Measurements from ENCODE around the gene KHDC3L. TPM values are rescaled to one million over a fixed set of nuclear protein-coding genes. Genes with fewer than 3 reads are reported as not detected.

Gene KHDC3L
- total and polyA plus RNA-seq, 2 experiments from 2014 or later = not detected

- in situ Hi-C loops (cut with MboI) = no loop called here
- 65 to 68% methylated on average over 3 of the region's 3 CpGs for WGBS, 2 experiments (ENCODE audit: low coverage in 1 of 2, low lambda C conversion rate in 2 of 2, missing lambda C conversion rate in 2 of 2)
- Histone ChIP-seq H3K9me2 (ENCODE audit: insufficient read depth) (no peaks in the 10 kb centered on the region), H2AFZ (0 out of 2 replicates have a peak overlapping the region, but pooled peaks have one; percentile 2), H3K27me3 (replicated peaks; ENCODE audit: insufficient read depth) (no peaks in the 10 kb centered on the region; the same call in 1 of the 2 replicates), H3K4me2 (ENCODE audit: unreplicated experiment) (no peak overlapping the region), H3F3A (ENCODE audit: insufficient read depth) (no peaks in the 10 kb centered on the region), H3K9ac (no peak overlapping the region), H3K4me1 (ENCODE audit: insufficient read depth) (no peaks in the 10 kb centered on the region), H3K9me3 (ENCODE audit: low read depth) (no peaks in the 10 kb centered on the region), H3K27ac (no peak overlapping the region), H3K4me3 (no peak overlapping the region), H4K20me1 (ENCODE audit: insufficient read depth) (no peaks in the 10 kb centered on the region), H3K79me2 (ENCODE audit: insufficient read depth) (no peaks in the 10 kb centered on the region), H3K36me3 (ENCODE audit: low read depth) (no peaks in the 10 kb centered on the region)
- no peak for DNase-seq
- TF ChIP-seq EZH2phosphoT487 (IDR thresholded peaks at IDR 0.05; ENCODE audit: insufficient read depth, low read depth) (no peak), EZH2 (IDR thresholded peaks at IDR 0.05; ENCODE audit: insufficient read depth, poor library complexity, severe bottlenecking) (no peak)
These were observed 33.7 kb upstream of the KHDC3L start for GRCh38 chr6:73328790-73329189.

DNA sequence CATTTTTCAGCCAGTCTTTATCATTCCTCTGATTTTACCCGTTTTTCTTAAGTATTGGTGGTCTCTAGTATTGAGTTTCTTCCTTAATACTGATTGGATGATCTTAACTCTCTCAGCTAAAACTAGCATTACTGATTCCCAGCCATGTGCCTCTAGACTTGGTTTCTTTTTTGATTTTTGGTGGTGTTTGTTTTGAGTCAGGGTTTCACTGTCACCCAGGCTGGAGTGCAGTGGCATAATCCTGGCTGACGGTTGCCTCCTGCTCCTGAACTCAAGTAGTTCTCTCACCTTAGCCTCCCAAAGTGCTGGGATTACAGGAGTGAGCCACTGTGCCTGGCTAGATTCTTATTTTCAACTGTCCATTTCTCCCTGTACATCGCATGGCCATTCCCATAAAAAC is 33.3 kb upstream of the KHDC3L start:
- in situ Hi-C loops (cut with MboI) = no loop called here
- no peak for DNase-seq
- Histone ChIP-seq H3K79me2 (ENCODE audit: insufficient read depth) (no peaks in the 10 kb centered on the region), H3K27me3 (replicated peaks; ENCODE audit: insufficient read depth) (no peaks in the 10 kb centered on the region; the same call in 1 of the 2 replicates), H3K9me2 (ENCODE audit: insufficient read depth) (no peaks in the 10 kb centered on the region), H3K9ac (no peak overlapping the region), H3K27ac (no peak overlapping the region), H3K4me3 (no peak overlapping the region), H4K20me1 (ENCODE audit: insufficient read depth) (no peaks in the 10 kb centered on the region), H3K9me3 (ENCODE audit: low read depth) (no peaks in the 10 kb centered on the region), H3F3A (ENCODE audit: insufficient read depth) (no peaks in the 10 kb centered on the region), H3K36me3 (ENCODE audit: low read depth) (no peaks in the 10 kb centered on the region), H2AFZ (0 out of 2 replicates have a peak overlapping the region, but pooled peaks have one; percentile 2), H3K4me2 (ENCODE audit: unreplicated experiment) (no peak overlapping the region), H3K4me1 (ENCODE audit: insufficient read depth) (no peaks in the 10 kb centered on the region)
- WGBS, 2 experiments (ENCODE audit: low coverage in 1 of 2, low lambda C conversion rate in 2 of 2, missing lambda C conversion rate in 2 of 2) = 60 to 61% methylated on average over 3 of the region's 3 CpGs
- TF ChIP-seq EZH2 (IDR thresholded peaks at IDR 0.05; ENCODE audit: insufficient read depth, poor library complexity, severe bottlenecking) = no peak
- TF ChIP-seq EZH2phosphoT487 (IDR thresholded peaks at IDR 0.05; ENCODE audit: insufficient read depth, low read depth) = no peak

DNA sequence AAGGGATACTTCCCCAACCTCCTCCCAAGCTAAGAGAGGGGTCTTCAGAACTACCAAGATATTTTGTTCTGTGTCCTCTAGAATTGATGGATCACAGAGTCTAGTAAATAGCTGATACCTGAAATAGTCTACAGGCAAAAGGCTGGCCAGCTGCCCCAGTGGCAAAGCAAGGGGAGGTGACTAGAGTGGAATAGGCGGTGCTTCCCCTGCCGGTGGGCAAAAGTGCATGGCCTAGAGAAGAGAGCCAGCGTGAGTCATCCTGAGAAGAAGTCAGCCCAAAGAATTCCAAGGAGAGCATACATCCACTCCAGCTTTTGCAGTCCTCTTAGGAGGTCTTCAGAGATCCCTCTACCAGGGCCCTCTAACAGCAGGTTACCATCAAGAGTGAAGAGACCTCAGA is 23.1 kb upstream of the KHDC3L start:
- Histone ChIP-seq H2AFZ (no peak overlapping the region), H3K27me3 (replicated peaks; ENCODE audit: insufficient read depth) (0 out of 2 replicates have a peak, but pooled peaks cover 5% of the 10 kb centered on the region), H3F3A (ENCODE audit: insufficient read depth) (no peaks in the 10 kb centered on the region), H3K79me2 (ENCODE audit: insufficient read depth) (no peaks in the 10 kb centered on the region), H3K9ac (no peak overlapping the region), H3K27ac (no peak overlapping the region), H3K36me3 (ENCODE audit: low read depth) (no peaks in the 10 kb centered on the region), H3K4me3 (no peak overlapping the region), H3K9me3 (ENCODE audit: low read depth) (no peaks in the 10 kb centered on the region), H3K4me2 (ENCODE audit: unreplicated experiment) (no peak overlapping the region), H4K20me1 (ENCODE audit: insufficient read depth) (no peaks in the 10 kb centered on the region), H3K4me1 (ENCODE audit: insufficient read depth) (no peaks in the 10 kb centered on the region), H3K9me2 (ENCODE audit: insufficient read depth) (no peaks in the 10 kb centered on the region)
- DNase-seq = peak; percentile 27
- TF ChIP-seq EZH2 (IDR thresholded peaks at IDR 0.05; ENCODE audit: insufficient read depth, poor library complexity, severe bottlenecking) = no peak
- no peak for TF ChIP-seq EZH2phosphoT487 (IDR thresholded peaks at IDR 0.05; ENCODE audit: insufficient read depth, low read depth)
- WGBS, 2 experiments (ENCODE audit: low coverage in 1 of 2, low lambda C conversion rate in 2 of 2, missing lambda C conversion rate in 2 of 2) = 57% methylated on average over 3 of the region's 3 CpGs
- in situ Hi-C loops (cut with MboI) = no loop called here

DNA sequence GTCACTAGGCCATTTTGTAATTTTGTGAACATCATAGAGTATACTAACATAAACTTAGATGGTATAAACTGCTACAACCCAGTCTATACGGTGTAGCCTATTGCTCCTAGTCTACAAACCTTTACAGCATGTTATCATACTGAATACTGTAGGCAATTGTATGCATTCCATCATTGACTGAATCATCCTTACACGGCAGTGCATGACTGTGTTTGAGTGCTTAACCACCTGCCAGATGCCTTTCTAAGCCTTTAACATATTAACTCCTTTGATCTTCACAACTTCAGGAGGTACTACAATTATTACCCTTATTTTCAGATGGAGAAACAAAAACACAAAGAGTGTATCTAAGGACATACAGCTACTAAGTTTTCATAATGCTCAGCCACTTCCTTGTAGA is 22.4 kb upstream of the KHDC3L start:
- Histone ChIP-seq H3K27me3 (replicated peaks; ENCODE audit: insufficient read depth) (0 out of 2 replicates have a peak, but pooled peaks cover 5% of the 10 kb centered on the region), H3K36me3 (ENCODE audit: low read depth) (no peaks in the 10 kb centered on the region), H2AFZ (no peak overlapping the region), H3K4me1 (ENCODE audit: insufficient read depth) (no peaks in the 10 kb centered on the region), H3K9me3 (ENCODE audit: low read depth) (no peaks in the 10 kb centered on the region), H3K4me2 (ENCODE audit: unreplicated experiment) (no peak overlapping the region), H3F3A (ENCODE audit: insufficient read depth) (no peaks in the 10 kb centered on the region), H3K27ac (no peak overlapping the region), H4K20me1 (ENCODE audit: insufficient read depth) (no peaks in the 10 kb centered on the region), H3K9me2 (ENCODE audit: insufficient read depth) (no peaks in the 10 kb centered on the region), H3K79me2 (ENCODE audit: insufficient read depth) (no peaks in the 10 kb centered on the region), H3K4me3 (no peak overlapping the region), H3K9ac (no peak overlapping the region)
- peak; percentile 13 for DNase-seq
- TF ChIP-seq EZH2phosphoT487 (IDR thresholded peaks at IDR 0.05; ENCODE audit: insufficient read depth, low read depth) (no peak), EZH2 (IDR thresholded peaks at IDR 0.05; ENCODE audit: insufficient read depth, poor library complexity, severe bottlenecking) (no peak)
- WGBS, 2 experiments (ENCODE audit: low coverage in 1 of 2, low lambda C conversion rate in 2 of 2, missing lambda C conversion rate in 2 of 2) = 57 to 63% methylated on average over 2 of the region's 2 CpGs
- in situ Hi-C loops (cut with MboI) = no loop called here

GRCh38 chr6:73341335-73341734 is 21.1 kb upstream of the KHDC3L start:
- TF ChIP-seq EZH2phosphoT487 (IDR thresholded peaks at IDR 0.05; ENCODE audit: insufficient read depth, low read depth) (no peak), EZH2 (IDR thresholded peaks at IDR 0.05; ENCODE audit: insufficient read depth, poor library complexity, severe bottlenecking) (no peak)
- no peaks in the 10 kb centered on the region for H3K79me2 ChIP-seq (ENCODE audit: insufficient read depth)
- 0 out of 2 replicates have a peak, but pooled peaks cover 8% of the 10 kb centered on the region for H3K27me3 ChIP-seq (replicated peaks; ENCODE audit: insufficient read depth)
- DNase-seq = no peak
- no peak overlapping the region for H3K4me3 ChIP-seq
- in situ Hi-C loops (cut with MboI) = no loop called here
- H3K9ac ChIP-seq = no peak overlapping the region
- no peaks in the 10 kb centered on the region for H3K36me3 ChIP-seq (ENCODE audit: low read depth)
- no peaks in the 10 kb centered on the region for H3K9me2 ChIP-seq (ENCODE audit: insufficient read depth)
- no peaks in the 10 kb centered on the region for H4K20me1 ChIP-seq (ENCODE audit: insufficient read depth)
- H3K4me2 ChIP-seq (ENCODE audit: unreplicated experiment) = no peak overlapping the region
- no peak overlapping the region for H2AFZ ChIP-seq
- H3F3A ChIP-seq (ENCODE audit: insufficient read depth) = no peaks in the 10 kb centered on the region
- no peaks in the 10 kb centered on the region for H3K4me1 ChIP-seq (ENCODE audit: insufficient read depth)
- no peak overlapping the region for H3K27ac ChIP-seq
- H3K9me3 ChIP-seq (ENCODE audit: low read depth) = no peaks in the 10 kb centered on the region
- 25 to 35% methylated on average over 1 of the region's 1 CpG for WGBS, 2 experiments (ENCODE audit: low coverage in 1 of 2, low lambda C conversion rate in 2 of 2, missing lambda C conversion rate in 2 of 2)

Data from GM23248 (cell line).